ENCODE data around the gene FAM76A. TPM values are rescaled to one million over a fixed set of nuclear protein-coding genes. Genes with fewer than 3 reads are reported as not detected.

Gene FAM76A
- total RNA-seq, 1 donor from 2014 or later, result 3.4 TPM

- peaks cover 50 to 72% of the 10 kb centered on the region in 2 donors for H3K36me3 ChIP-seq
- intact Hi-C loops (cut with DNase I), result no loop called here
- no peak for DNase-seq (ENCODE audit: low spot score in 2 of 2)
Measured at GRCh38 chr1:27755286-27755685, 29.5 kb downstream of the FAM76A start.

GRCh38 chr1:27755865-27756264, 30.1 kb downstream of the FAM76A start:
- no peak overlapping the region for H3K27ac ChIP-seq
- no peak for TF ChIP-seq CTCF (IDR thresholded peaks at IDR 0.05)
- H3K4me3 ChIP-seq, result no peak overlapping the region
- no peaks in the 10 kb centered on the region for H3K4me1 ChIP-seq
- DNase-seq (ENCODE audit: low spot score in 2 of 2), result no peak
- H3K9me3 ChIP-seq, result no peaks in the 10 kb centered on the region
- peaks cover 47 to 69% of the 10 kb centered on the region in 2 donors for H3K36me3 ChIP-seq
- H3K27me3 ChIP-seq, result no peaks in the 10 kb centered on the region
- intact Hi-C loops (cut with DNase I), result no loop called here

More at GRCh38 chr1:27755286-27755685, 29.5 kb downstream of the FAM76A start:
- H3K27me3 ChIP-seq, result no peaks in the 10 kb centered on the region
- H3K9me3 ChIP-seq, result no peaks in the 10 kb centered on the region
- no peak overlapping the region for H3K4me3 ChIP-seq
- H3K4me1 ChIP-seq, result no peaks in the 10 kb centered on the region
- H3K27ac ChIP-seq, result no peak overlapping the region
- no peak for TF ChIP-seq CTCF (IDR thresholded peaks at IDR 0.05)

GRCh38 chr1:27759236-27759635, 33.5 kb downstream of the FAM76A start:
- no peak overlapping the region for H3K4me3 ChIP-seq
- no peaks in the 10 kb centered on the region for H3K4me1 ChIP-seq
- no peaks in the 10 kb centered on the region for H3K9me3 ChIP-seq
- intact Hi-C loops (cut with DNase I), result no loop called here
- no peak overlapping the region for H3K27ac ChIP-seq
- H3K27me3 ChIP-seq, result no peaks in the 10 kb centered on the region
- H3K36me3 ChIP-seq, result peaks cover 45 to 59% of the 10 kb centered on the region in 2 donors
- no peak for DNase-seq (ENCODE audit: low spot score in 2 of 2)
- no peak for TF ChIP-seq CTCF (IDR thresholded peaks at IDR 0.05)

- intact Hi-C loops (cut with DNase I), result no loop called here
- TF ChIP-seq CTCF (IDR thresholded peaks at IDR 0.05), result no peak
Measured at GRCh38 chr1:27760426-27760825, 34.7 kb downstream of the FAM76A start.

GRCh38 chr1:27762033-27762432, 36.3 kb downstream of the FAM76A start:
- no peak for DNase-seq (ENCODE audit: low spot score in 2 of 2)
- Histone ChIP-seq H3K4me1 (no peaks in the 10 kb centered on the region), H3K4me3 (no peak overlapping the region), H3K27ac (no peak overlapping the region), H3K27me3 (no peaks in the 10 kb centered on the region), H3K36me3 (peaks cover 29 to 36% of the 10 kb centered on the region in 2 donors), H3K9me3 (no peaks in the 10 kb centered on the region)
- no peak for TF ChIP-seq CTCF (IDR thresholded peaks at IDR 0.05)
- intact Hi-C loops (cut with DNase I), result no loop called here

More at GRCh38 chr1:27760426-27760825, 34.7 kb downstream of the FAM76A start:
- peaks cover 44 to 49% of the 10 kb centered on the region in 2 donors for H3K36me3 ChIP-seq
- no peak overlapping the region for H3K27ac ChIP-seq
- no peaks in the 10 kb centered on the region for H3K4me1 ChIP-seq
- no peaks in the 10 kb centered on the region for H3K9me3 ChIP-seq
- no peak overlapping the region for H3K4me3 ChIP-seq
- H3K27me3 ChIP-seq, result no peaks in the 10 kb centered on the region
- no peak for DNase-seq (ENCODE audit: low spot score in 2 of 2)

- Histone ChIP-seq H3K27ac (no peak overlapping the region), H3K27me3 (no peaks in the 10 kb centered on the region), H3K36me3 (peaks cover 25 to 30% of the 10 kb centered on the region in 2 donors), H3K4me1 (no peaks in the 10 kb centered on the region), H3K9me3 (no peaks in the 10 kb centered on the region), H3K4me3 (no peak overlapping the region)
- TF ChIP-seq CTCF (IDR thresholded peaks at IDR 0.05), result no peak
- DNase-seq (ENCODE audit: low spot score in 2 of 2), result no peak
- intact Hi-C loops (cut with DNase I), result no loop called here
Measured at GRCh38 chr1:27763358-27763757, 37.6 kb downstream of the FAM76A start.
